Stimulated activated CD4-positive, alpha-beta T cell treated with anti-CD3 and anti-CD28 coated beads, TNF-alpha, amount 100 ng/mL, for 4 hours (primary cell): ENCODE data around the gene PLEKHH2.
"Not testable (repeated sequence)": the region's sequence is repeated elsewhere in the genome, so short reads cannot be mapped to it uniquely, and the experiment has no call there.

Experiments used
- DNase-seq, 3 experiments: peaks; one replicate each; pipeline ENCODE4 v3.0.0-alpha.2; 2020; ENCODE audit warnings: low read depth in 3 of 3

PLEKHH2 gene

DNA sequence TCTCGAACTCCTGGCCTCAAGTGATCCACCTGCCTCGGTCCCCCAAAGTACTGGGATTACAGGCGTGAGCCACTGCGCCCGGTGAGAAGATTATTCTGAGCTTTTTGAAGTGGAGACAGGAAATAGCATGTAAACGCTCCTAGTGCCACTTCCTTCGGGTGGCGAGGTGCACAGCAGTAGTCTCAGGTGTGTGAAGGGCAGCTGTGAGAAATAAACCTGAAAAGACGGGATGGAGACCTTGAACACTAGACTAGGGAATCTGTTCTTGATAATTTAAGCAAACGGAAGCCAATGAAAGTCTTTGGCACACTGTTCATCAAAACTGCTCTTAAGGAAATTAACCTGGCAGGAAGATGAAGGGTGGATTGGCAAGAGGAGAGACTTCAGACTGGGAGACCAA is 439 bp upstream of the PLEKHH2 start:
- peak in 1 of 3 experiments; percentile 2 for DNase-seq

DNA sequence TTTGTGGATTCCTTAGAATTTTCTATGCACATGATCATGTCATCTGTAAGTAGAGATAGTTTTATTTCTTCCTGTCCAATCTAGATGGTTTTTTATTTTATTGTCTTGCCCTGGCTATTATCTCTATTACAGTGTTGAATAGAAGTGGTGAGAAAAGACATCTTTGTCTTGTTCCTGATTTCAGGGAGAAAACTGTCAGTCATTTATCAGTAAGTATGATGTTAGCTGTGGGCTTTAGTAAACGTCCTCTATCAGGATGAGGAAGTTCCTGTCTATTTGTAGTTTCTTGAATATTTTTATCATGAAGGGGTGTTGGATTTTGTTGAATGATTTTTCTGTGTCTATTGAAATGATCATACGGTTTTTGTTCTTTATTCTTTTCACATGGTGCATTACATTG is 5.3 kb downstream of the PLEKHH2 start:
- DNase-seq, result no peak

DNA sequence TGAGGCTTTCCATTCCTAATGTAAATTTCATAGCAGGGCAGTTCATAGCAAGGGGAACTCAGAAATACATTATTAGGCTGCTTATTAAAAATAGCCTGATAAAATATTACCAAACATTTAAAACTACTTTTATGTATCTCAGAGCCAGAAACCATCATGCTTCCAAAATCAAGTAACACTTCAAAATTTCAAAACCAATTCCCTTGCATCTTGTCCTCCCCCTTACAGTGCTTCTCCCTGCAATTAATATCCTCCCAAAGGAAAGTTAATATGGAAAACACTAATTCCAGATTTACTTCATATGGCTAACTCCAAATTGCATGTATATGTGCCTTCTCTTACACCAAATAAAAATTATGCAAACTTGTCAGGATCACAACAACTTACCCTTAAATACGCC is 6.6 kb downstream of the PLEKHH2 start:
- DNase-seq, result no peak

DNA sequence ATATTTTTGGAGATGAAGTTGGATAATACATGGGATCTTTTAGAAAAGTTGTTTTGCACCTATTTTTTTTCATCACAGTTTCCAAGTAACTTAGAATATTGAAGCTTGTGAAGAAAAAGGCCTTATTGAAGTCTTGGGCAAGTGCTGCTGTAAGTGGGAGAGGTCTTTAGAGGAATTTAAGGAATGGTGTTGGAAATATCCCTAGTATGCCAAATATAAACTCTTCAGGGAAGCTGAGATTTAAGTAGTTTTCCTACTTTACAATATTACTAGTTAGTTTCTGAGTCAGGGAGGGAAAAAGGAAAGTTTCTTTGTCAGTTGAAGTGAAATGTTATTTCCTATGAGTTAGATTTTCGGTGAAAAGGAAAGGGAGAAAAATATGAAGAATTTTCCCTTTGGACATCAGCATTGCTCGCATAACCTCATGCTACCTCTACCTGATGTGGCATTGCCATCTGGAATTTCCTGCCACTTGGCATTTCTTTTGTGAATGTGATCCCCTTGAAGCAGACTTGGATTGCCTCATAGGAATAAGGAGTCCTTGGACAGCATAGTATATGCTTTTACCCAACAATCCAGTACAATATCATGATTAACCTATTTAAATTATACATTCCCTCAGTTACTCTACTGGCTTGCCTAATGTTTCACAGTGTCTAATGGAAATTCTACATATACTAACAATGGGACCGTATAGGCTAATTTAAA is 12.1 kb downstream of the PLEKHH2 start:
- DNase-seq, result no peak

DNA sequence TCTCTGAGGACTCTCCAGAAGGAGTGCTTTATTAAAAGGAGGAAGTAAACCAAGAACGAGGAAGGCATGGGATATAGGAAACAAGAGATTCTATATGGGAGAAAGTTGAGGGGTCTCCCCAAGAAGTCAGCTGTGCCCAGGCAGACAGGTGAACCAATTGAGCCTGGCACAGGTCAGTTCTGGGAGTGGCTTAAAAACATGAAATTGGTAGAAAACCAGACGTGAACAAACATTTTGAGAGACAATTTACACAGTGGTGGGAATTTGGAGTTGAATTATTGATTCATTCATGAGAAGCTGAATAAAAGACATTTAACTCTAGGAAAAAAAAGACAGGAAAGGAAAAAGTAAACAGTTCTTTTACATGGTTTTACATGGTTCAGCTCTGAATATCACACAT is 16.4 kb downstream of the PLEKHH2 start:
- DNase-seq, result no peak

DNA sequence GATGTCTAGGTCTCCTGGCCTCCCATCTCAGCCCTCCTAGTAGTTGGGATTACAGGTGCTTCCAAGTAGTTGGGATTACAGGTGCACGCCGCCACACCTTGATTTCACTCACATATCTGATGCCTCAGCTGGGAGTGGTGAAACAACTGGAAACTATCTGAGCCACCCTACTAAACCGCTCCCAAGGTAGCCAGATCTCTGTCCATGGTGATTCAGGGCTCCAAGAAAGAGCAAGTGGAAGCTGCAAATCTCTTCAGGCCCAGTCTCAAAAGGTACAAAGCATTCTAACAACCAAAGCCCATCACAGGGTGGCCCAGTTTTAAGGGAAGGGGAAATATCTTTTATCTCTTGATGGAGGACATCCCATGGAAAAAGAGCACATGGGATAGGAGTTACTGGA is 20.2 kb downstream of the PLEKHH2 start:
- no peak for DNase-seq

DNA sequence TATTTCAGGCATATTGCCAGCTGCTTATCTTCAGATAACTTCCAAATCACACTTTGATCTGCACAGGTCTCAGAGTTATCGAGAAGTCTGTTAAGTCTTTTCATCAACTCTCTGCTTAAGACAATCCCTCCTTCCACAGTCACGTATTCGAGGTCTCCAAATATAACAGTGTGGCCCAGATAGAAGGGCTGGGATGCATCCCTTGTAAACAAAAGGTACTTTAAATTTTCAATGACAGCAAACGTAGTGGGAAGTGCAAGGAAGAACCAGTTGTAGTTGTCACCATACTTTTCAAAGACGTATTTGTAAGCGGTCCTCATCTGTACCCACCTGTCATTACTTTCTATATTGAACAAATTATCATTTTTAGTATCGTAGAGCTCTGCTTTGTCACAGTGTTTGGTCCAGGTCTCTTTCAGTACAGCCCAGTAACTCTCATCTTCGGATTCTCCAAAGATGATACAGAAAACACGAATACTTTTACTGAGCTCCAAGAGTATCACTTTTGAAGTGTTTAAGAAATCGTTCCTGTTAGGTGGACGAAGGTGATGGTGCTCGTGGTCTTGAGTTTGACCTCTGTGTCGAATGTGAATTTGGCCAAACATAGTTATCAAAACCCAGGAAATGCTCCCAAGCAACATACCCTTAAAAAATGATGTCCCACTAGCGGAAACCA is 38.7 kb downstream of the PLEKHH2 start:
- DNase-seq, result no peak

DNA sequence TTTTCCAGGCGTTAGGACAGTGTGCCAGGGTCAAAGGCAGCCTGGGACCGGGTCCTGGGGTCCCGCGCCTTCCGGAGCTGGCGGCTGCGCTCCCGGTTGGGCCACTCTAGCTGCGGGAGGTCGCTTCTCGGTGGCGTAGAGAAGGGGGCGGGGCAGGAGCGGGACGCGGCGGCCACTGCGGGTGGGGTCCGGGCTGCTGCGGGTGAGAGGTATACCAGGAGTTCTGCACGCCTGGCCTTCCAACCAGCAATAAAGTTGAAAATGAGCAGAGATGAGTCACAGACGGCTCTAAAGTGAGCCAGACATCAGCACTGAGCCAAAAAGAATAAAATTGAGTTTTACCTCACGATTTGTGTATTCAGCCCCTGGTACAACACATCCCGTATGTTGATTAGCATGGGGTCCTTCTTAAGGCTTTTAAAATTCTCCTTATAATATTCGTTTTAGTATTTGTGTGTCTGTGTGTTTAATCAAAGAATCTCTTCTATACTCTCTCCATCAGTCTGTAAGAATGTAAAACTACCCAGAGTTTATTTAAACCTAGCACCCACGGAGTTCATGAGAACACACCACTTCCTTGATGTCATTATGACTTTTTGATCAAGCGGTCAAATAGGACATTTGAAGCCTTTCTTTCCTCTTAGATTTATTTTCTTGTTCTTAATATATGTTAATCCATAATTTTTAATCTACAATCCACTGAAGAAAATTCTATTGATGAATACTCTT is 39.4 kb downstream of the PLEKHH2 start, which contains the start of gene C1GALT1C1L:
Gene C1GALT1C1L, minus strand, starts transcription at position 108 of the 729 bp plus-strand sequence. Its CDS starts 107 bp downstream, at position 1.
- DNase-seq, result no peak

DNA sequence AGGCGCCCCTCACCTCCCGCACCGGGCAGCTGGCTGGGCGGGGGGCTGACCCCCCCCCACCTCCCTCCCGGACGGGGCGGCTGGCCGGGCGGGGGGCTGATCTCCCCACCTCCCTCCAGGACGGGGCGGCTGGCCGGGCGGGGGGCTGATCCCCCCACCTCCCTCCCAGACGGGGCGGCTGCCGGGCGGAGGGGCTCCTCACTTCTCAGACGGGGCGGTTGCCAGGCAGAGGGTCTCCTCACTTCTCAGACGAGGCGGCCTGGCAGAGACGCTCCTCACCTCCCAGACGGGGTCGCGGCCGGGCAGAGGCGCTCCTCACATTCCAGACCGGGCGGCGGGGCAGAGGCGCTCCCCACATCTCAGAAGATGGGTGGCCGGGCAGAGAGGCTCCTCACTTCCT is 40.7 kb downstream of the PLEKHH2 start:
- DNase-seq, result not testable (repeated sequence)

DNA sequence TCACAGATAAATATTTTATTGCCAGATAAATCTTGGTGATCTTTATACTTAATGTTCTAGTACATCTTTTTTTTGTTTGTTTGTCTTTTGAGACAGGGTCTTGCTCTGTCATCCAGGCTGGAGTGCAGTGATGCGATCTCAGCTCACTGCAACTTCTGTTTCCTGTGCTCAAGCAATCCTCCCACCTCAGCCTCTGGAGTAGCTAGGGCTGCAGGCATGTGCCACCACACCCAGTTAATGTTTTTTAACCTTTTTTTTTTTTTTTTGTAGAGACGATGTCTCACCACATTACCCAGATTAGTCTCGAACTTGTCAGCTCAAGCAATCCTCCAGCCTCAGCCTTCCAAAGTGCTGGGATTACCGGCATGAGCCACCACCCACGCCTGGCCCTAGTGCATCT is 48.3 kb downstream of the PLEKHH2 start:
- no peak for DNase-seq

DNA sequence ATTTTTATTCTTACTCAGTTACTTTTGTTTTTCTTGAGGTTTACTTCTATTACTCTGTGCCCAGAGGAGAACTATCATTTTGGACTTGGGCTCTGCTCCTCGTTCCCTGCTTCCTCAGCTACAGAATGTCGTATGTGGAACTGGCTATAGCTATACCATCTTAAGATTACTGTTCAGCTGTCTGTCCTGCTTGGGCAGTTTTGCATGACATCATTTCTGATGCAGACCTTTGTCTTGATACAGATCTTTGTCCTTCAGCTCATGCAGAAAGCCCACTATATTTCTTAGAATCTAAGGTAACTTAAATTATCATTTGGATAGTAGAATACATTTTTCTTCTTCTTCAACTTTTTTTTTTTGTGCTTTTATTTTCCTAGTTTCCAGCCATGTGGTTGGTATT is 52.9 kb downstream of the PLEKHH2 start:
- no peak for DNase-seq

DNA sequence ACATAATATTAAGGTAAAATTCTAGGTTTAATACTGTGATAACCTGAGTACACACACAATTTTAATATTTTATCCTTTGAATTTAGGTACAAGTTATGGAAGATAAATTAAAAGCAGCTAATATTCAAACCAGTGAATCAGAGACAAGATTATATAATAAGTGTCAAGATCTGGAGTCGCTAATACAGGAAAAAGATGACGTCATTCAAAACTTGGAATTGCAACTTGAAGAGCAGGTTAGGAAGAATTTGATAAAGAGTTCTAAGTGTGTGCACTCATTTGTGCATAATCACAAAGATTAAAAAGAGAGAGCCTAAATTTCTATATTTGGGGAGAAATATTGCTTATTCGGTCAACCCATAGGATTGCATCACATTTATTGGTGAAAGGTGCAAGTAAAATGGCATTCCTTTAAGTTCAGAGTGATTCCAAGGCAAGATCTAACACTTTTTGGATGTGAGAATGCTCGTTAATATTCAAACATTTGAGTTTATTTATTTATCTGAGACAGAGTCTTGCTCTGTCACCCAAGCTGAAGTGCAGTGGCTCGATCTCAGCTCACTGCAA is 55.5 kb downstream of the PLEKHH2 start:
- DNase-seq, result no peak

DNA sequence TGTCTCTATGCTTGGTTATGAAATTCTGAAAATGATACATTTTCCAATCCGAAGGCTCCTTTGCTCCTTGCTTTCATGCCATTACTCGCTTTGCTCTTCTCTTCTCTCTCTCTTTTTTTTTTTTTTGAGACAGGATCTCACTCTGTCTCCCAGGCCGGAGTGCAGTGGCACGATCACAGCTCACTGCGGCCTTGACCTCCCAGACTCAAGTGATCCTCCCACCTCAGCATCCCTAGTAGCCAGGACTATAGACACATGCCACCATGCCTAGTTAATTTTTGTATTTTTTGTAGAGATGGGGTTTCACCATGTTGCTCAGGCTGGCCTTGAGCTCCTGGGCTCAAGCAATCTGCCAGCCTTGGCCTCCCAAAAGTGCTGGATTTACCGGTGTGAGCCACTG is 61.1 kb downstream of the PLEKHH2 start:
- not testable (repeated sequence) for DNase-seq

DNA sequence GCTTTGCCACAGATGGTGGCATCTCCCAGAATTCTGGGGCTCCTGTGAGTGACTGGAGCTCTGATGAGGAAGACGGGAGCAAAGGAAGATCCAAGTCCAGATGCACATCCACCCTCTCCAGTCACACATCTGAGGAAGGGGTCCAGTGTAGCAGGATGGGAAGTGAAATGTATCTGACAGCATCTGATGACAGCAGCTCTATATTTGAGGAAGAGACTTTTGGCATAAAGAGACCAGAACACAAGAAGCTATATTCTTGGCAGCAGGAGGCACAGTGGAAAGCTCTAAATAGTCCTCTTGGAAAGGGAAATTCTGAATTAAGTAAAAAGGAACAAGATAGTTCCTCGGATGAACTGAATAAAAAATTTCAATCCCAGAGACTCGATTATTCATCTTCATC is 62.7 kb downstream of the PLEKHH2 start:
- no peak for DNase-seq

DNA sequence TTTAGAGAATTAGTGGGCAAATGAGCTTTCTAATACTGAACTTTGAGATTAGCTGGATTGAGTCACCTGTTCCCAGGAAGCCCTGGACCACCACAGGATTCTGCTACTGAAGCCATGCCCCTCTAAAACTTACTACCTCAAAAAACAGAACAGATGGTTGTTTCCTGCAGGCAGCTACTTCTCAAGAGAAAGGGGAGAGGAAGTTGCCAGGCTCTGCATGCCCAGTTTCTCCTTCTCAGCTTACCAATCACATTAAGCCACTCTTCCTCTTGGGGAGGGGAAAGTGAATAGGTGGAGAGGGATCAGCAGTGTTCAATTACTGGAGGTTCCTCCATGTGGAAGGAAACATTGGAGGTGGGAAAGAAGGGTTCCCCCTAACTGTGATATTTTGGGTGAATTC is 64.1 kb downstream of the PLEKHH2 start:
- no peak for DNase-seq

DNA sequence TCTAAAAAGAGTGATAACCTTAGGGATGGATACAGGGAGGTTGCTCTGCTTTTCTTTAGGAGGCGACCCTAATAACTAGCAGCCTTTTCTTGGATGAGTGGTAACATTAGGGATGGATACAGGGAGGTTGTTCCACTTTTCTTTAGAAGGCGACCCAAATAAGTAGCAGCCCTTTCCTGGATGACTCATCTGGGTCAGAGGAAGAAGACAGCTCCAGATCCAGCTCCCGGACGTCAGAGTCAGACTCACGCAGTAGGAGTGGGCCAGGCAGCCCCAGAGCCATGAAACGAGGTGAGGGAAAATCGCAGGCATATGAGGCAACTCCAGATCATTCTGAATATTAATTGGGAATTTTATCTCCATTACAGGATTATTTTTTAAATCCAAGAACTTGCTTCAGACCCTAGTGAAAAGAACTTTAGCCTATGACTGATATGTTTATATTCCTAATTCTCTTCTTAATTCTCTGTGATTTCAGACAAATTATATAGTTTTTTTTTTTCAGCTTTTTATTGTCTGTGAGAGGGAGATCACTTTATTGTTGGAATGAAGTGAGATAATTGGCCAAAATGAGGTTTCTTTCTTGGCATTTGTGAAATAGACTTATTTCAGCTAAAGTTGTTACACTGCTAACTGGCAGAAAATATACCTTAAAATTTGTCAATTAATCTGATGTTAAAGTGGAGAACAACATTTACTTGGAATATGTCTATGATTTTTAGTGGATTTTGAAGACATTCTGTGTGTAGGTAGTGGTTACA is 70.4 kb downstream of the PLEKHH2 start:
- no peak for DNase-seq

DNA sequence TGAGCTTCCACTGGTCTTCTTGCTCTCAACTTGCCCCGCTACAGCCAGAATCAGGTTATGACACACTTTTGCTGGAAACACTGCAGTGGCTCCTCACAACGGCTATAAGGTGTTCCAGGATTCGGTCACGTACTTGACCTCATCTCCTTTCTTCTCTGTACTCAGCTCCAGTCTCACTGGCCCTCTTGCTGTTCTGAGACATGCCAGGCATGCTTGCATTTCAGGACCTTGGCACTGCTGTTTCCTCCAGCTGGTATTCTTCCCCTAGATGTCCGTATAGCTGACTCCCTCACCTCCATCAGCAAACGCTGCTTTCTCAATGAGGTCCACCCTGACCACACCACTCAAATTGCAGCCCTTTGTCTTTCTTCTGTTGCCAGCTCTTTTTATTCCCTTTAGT is 71.1 kb downstream of the PLEKHH2 start:
- no peak for DNase-seq

DNA sequence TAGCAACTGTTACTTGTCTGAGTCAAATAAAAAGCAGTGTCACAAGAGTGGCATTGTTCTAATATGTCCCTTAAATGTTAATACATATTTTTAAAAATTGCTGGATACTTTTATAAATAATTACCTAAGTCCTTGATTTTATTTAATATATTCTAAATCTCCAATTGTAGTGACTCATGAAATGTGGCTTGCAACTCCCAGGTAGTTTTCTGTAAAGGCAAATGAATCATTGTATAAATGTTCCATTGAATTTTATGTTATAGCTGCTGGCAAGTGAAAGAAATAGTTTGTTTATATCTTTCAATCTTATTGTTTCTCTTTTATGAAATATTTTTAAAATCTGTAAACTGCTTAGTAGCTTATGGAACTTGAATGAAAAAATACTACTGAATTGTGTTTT is 71.8 kb downstream of the PLEKHH2 start:
- DNase-seq, result no peak

DNA sequence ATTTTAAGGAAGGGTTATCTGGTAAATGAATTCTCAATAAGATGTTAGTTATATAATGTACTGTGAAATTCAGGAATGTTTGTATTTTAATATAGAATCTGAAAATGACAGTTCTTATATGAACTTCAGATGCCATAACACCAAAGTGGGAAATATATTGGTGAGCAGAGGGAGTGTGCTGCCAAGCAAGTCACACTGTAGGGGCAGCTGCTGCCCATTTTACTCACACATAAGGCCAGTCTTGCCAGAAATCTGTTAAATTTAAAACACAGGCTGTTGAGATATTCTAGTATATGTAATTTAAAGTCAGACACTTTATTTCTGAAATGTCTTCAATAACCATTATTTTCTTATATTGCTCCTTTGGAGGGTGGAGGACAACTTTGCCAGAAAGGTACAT is 73.8 kb downstream of the PLEKHH2 start:
- DNase-seq, result no peak

DNA sequence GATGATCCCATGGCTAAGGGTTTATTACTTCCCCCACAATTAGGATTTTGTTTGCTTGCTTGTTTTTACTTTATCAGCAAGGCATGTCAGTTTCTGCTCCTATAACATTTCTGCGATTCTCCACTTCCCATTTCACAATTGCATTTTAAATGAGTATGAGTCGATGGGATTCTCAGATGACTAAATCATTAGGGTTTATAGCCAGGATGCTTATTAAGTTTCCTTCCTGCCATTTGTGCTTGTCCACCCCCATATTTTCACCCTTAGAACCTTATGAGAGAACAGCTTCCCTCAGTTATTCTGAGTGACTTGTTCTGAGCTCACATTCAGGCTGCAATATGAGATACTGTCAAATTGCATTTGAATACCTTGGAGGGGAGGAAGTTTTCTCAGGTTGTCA is 77.1 kb downstream of the PLEKHH2 start:
- no peak for DNase-seq

DNA sequence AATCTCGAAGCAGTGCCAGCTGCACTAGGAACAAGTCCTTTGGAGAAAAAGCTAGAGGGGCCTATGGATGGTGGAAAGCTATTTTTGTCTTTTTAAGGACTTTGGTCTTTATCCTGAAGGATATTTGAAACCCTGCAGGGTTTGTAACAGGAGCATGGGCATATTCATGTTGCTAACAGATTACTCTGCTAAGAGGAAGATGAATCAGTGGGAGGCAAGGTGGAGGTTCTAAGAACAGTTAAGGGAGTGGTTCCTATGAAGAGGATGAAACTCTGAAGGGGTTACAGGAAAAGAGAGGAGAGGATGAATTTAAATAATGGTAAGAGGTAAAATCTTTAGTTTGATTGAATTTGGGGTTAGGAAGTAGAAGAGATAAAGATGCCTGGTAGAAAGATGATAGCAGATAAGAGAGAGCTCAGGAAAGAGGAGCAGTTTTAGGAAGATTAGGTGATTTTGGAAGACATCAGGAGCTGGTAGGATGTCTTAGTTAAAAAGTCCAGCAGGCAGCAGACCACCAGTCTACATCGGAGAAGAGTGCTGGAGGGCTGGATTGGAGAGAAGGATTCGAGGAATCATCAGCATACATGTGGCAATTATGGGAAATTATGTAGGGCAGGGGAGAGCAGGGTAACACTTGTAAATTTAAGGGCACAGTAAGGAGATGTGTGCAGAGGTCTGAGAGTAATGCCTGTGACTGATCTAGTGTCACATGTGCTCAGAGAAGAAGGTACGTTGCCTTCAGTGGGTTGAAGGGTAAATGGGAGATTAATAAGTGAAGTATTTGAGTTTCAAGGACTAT is 78.4 kb downstream of the PLEKHH2 start:
- no peak for DNase-seq
